GM21526 (cell line): Measurements from ENCODE around the gene GCNT1.
"Not testable (repeated sequence)": the region's sequence is repeated elsewhere in the genome, so short reads cannot be mapped to it uniquely, and the experiment has no call there.

Experiments
- ATAC-seq: cut with Tn5 transposase; IDR thresholded peaks from one replicate; pipeline ENCODE4 v1.9.1; 2021; ENCODE audit warnings: moderate library complexity; ENCODE audit not compliant: unreplicated experiment, low FRiP score

Gene GCNT1

DNA sequence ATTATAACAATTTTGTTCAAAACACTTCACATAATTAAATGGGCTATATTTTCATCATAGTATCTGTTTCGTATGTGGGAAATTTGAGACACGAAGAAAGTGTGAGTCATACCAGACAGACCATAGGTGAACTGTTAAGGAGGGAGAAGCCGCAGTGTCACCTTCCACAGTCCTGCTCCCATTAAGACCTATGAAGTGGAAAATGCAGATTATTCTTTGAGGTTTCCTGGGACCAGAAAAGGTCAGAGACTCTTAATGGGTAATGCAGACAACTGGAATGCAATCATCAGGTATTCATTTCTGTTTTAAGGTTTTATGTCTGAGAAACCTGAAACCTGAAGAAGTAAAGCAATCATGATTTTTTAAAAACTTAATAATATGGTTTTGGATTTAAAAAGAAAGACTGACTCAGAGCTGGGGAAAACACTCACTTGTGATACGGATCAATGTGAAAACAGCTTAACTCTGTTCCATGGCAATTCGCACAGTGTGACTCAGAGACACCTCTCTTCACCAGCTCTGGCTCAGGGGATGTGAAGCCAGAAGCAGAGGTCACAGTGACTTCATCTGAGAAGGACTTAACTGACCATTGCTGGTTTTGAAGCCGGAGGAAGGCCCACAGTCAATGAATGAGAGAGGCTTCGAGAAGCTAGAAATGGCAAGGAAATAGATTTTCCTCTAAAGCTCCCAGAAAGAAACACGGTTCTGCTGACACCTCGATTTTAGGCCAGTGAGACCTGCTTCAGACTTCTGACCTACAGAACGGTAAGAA, 17.2 kb upstream of the GCNT1 start:
- peak; percentile 58 for ATAC-seq

DNA sequence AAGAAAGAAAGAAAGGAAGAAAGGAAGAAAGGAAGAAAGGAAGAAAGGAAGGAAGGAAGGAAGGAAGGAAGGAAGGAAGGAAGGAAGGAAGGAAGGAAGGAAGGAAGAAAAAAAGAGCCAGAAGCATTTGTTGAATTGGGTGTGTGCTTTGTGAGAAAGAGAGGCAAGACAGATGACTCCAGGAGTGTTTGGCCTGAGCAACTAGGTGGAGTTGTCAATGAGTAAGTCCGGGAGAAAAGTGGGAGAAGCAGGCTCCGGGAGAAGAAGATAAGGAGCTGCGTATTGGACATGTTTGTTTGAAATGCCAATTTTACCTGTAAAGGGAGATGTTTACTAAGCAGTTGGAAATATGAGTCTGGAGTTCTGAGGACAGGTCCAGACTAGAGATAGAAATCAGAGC, 15.1 kb upstream of the GCNT1 start:
- no peak for ATAC-seq

DNA sequence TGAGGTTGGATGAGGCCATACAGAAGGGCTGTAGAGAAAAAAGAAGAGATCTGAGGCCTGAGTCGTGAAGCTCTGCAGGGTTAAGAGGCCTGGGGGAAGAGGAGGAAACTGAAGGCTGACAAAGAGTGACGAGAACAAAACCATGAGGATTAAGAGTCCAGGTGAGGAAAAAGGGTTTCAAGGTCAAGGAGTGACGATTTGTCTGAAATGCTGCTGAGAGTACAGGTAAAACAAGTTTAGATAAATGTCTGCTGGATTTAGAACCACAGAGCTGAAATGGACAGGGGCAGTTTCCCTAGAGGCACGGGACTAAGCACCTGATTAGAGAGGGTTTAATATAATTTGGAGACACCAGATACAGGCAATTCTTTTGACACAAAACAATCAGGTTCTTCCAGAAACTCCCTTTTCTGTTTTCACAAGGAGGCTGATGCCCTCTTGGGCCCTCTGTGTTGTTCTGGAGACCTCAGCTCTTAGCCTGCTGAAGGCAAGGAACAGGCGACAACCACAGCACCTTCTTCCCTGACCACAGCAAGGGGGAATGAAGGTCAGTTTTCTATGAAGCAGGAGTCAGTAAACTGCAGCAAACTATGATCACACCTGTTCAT, 14.6 kb upstream of the GCNT1 start:
- no peak for ATAC-seq

DNA sequence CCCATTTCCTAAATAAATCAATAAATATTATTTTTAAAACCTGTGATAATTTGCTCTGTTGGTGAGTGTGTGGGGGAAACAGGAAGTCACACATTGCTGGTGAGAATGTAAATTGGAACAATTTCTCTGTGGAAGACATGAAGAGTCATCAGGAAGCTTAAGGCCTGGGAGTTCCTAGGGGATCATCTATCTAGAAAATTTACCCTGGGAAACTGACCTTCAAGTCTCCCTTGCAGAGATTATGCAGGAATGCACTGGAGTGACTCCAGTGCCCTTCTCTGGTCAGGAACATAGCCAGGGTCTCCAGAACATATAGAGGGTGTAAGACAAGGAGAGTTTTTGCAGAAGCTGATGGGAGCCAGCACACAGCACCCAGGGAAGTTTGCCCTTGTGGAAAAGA, 13.0 kb upstream of the GCNT1 start:
- ATAC-seq, result no peak

DNA sequence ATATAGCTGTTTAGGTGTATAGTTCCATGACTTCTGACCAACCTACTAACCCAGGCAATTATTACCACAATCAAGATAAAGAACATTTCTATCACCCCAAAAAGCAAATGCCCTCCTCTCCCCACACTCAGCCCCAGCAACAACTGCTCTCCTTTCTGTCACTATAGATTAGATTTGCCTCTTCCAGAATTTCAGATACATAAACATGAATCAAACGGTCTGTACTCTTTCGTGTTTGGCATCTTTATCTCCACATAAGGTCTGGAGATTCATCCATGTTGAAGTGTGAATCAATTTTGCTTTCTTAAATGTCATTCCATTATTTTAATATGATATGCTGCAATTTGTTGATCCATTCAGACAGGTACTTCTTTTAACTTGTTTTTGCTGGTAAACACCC, 10.5 kb upstream of the GCNT1 start:
- ATAC-seq, result no peak

DNA sequence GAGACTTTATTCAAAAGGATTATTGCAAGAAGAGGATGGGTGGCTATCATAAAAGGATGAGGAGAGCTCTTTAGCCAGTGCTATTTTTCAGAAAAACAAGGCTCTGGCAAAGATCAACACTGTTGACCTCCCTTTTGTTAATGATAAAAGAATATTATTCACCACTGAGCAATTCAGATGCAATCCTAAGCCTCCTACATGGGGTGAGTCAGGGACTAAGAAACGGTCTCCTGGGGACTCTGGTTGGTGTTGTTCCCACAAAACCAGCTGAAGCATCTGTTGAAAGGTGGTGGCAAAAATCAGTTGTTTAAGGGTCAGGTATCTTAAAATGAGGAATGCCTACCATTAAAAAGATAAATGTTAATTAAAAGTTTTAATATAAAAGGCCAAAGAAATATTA, 7.7 kb upstream of the GCNT1 start:
- ATAC-seq, result no peak

DNA sequence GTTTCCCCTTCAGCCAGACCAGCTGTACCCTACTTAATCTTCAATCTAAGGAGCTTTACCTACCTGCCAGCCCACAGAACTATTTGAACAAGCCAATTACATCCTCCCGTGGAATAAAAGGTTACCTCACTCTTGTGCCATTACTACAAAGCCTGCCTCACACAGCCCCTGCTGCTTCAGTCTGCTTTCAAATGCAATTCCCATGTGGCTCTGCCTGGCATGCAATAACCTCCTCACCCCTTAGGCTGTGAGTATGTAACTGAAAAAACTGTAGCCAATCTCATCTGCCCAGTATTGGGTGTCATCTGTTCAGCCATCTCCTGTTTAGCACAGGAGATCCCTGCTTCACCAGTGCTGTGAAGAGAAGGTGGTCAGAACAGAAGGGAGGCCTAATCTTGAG, 6.1 kb upstream of the GCNT1 start:
- no peak for ATAC-seq

DNA sequence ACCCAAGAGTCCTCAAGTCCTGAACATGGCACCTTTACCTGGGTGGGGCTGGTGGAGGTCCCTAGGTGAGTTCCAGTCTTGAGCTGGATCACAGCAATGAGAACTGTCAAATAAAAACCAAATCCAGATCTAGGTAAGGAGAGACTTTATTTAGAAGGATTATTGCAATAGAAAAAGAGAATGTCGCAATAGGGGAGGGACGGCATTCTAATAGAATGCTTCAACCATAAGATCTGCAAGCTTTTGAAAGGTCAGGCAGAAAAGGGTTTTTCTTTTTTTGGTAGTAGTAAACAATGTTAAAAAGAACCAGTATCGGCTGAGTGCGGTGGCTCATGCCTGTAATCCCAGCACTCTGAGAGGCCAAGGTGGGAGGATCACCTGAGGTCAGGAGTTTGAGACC, 5.2 kb upstream of the GCNT1 start:
- no peak for ATAC-seq

DNA sequence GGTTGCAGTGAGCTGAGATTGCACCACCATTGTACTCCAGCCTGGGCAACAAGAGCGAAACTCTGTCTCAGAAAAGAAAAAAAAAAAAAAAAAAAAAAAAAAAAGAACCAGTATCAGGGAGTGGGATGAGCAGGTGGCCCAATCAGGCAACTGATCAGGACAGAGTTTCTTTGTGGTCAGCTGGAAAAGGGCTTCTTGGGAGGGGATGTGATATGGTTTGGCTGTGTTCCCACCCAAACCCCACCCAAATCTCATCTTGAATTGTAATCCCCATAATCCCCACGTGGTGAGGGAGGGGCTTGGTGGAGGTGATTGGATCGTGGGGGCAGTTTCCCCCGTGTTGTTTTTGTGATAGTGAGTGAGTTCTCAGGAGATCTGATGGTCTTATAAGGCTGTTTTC, 4.7 kb upstream of the GCNT1 start:
- no peak for ATAC-seq

DNA sequence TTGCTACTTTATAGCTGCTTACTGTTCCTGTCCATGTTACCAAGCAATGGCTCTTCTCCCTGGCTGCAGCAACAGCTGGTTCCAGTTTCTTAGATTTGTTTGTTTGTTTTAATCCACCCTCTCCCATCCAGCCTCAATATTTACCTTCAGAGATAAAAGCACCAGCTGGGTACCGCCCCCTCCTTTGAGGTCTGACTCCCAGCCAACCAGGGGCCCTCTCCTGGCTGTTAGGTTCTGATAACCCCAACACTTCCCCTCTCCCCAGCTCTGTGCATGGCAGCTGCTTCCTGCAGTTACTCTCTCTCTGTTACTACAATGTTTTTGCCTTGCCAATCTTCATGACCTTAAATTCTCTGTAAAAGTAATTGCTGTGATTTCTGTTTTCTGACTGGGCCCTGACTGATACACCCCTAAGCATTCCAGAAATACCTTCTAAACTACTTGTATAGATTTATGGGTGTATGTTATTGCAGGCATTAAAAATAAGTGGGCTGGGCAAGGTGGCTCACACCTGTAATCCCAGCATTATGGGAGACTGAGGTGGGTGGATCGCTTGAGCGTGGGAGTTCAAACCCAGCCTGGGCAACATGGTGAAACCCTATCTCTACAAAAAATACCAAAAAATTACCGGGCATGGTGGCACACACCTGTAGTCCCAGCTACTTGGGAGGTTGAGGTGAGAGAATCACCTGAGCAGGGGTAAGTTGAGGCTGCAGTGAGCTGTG, 2.6 kb upstream of the GCNT1 start:
- ATAC-seq, result peak; percentile 45

DNA sequence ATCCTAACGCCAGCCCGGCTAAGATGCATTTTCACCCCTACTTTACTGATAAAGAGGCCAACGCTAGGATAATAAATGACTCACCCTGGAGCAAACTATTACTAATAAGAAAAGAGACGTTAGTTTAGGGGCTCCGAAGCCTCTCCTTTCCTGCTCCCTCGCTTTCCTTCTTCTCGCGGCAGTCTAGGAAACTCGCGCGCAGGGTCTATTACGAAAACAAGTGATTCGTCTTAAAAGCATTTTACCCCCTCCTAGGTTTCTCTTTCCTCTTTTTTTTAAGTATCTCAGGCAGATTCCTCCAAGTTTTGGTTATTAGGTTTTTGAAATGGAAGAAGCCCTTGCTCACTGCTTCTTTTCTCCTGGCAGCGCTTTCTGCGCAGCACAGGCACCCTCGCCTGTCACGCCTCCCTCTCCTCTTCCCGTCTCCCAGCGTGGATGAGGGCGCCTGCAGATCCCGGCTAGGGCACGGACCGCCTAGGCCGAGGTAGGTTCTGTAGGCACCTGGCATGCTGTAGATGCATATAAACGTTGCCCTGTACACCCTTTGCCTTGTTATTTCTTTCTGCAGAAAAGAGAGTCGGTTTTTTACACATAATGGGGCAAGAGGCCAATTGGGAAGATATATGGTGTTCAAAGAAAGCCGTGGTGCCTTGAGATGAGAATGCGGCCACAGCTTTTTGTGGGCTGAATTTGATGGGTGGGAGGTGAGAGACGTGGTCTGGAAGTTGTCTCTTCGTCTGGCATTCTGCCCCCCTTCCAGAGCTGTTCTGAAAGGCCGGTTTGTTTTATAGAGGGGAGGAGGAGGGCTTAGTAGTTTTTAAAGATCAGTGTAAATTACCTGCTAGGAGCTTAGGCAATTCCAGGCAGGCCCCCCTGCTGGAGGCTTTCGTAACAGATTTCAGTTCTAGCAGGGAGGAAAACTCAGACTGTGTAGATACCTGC, 983 bp downstream of the GCNT1 start:
- ATAC-seq, result no peak

DNA sequence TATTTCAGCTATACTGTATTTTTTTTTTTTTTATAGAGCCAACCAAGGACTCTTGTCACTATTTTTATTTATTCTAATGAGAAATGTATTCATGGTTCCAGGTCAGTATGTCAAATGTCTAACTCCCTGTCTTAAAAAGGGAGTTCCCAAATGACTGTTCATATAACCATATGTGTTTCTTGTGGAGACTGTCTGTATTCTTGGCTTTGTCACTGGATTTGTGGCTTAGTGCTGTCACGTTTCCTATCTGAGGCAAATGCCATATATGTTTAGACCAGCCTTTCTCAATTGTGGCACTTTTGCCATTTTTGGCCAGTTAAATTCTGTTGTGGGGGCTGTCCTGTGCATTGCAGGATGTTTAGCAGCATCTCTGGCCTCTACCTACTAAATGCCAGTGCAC, 3.1 kb downstream of the GCNT1 start:
- ATAC-seq, result no peak

DNA sequence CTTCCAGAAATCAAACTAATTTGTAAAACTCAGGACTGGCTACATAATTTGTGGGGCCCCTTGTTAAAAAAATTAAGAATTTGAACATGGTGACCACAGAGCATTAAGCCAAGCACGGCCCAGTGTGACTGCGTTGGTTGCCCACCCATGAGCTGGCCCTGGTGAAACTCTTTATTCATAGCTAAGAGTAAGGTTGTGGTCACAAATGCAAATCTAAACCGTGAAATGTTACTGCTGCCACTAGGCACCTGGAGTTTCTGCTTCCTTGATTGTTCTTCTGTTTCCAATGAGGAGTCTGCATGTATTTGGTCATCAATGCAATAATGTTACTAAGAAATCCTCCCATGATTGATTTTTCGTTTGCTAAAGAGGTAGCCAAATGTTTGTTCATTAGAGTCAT, 4.2 kb downstream of the GCNT1 start:
- peak; percentile 43 for ATAC-seq

DNA sequence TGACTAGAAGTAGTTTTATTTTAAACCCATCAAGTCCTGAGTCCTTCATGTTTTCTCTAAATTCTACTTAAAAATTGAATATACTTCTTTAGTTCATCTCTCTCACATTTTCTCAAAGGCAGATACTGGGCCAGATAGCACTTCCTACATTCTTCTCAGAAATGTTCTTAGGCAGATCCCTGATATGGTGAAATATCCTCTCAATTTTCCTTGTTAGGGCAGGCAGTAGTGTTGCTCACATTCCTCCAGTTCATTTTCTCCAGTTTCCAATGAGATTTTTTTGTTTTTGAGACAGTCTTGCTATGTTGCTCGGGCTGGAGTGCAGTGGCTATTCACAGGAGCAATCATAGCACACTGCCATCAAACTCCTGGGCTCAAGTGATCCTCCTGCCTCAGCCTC, 5.7 kb downstream of the GCNT1 start:
- ATAC-seq, result no peak

DNA sequence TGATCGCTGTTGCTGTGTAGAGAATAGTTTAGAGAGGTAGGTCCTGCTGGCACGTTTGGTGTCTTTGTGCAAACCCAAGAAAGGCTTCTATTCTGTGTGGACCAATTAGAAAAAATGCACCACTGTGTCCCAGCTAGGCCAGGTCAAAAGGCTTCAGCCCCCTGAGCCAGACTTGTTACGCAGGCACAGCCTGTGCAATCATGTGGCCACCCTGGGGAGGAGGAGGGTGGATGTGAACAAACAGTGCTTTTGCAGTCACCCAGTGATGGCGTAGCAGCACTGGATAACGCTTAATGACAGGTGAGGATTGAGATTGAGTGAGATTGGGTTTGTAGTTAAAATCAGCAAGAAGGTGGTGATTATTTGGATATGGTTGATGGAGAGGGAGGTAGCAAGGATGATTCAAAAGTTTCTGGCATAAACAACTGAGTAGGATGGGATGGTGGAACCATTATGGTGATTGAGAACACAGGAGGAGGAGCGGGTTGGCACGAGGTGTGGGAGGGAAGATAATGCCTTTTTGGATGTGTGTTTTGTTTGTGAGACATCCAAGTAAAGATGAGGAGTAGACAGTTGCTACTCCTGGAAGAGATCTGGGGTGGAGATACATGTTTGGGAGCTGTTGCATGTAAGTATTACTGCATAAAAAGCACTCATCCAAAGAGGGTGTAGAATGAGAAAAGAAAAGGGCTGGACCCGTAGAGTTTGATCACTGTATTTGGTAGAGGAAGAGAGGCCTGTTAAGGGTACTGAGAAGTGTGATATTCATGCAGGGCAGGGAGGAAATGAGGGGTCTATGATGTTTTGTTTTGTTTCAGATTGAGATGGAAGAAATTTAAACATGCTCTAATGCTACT, 6.7 kb downstream of the GCNT1 start:
- ATAC-seq, result no peak

DNA sequence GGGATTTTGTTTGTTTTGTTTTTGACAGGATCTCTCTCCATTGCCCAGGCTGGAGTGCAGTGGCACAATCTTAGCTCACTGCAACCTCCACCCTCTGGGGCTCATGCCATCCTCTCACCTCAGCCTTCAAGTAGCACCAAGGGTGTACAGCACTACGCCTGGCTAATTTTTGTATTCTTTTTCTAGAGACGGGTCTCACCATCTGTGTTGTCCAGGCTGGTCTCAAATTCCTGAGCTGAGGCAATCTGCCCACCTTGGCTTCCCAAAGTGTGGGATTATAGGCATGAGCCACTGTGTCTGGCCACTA, 7.3 kb downstream of the GCNT1 start:
- ATAC-seq, result no peak

DNA sequence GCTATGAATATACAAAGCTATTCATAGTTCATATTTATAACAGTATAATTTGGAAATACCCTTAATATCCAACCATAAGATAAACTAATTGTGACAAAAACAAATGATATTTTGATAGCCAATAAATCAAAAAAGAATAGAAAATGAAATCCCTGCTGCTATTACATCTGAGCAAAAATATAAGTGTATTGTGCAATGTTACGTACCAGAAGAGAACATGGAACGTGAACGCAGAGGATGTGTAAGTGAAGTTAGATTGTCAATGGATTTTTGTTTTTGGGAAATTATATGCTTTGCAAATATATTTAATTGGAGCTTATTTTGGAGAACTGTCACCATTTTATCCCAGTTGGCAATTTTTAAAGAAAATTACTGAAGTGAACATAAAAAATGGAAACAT, 15.4 kb downstream of the GCNT1 start:
- ATAC-seq, result no peak

DNA sequence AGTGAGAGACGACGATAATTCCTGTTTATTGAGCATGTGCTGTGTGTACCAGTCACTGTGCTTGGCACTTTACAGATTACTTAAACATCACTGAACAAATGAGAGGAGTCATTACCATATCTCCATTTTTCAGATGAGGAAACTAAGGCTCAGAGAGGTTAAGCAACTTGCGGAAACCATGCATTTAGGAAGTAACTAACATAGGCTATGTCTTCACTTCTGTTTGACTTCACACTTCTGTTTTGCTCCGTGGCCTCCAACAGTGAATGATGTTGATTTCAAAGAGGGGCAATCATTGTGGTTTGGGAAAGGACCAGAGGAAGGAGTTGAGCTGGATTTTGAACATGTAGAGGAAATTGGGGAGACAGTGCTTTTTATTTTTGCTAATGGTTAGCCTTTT, 16.7 kb downstream of the GCNT1 start:
- ATAC-seq, result no peak

DNA sequence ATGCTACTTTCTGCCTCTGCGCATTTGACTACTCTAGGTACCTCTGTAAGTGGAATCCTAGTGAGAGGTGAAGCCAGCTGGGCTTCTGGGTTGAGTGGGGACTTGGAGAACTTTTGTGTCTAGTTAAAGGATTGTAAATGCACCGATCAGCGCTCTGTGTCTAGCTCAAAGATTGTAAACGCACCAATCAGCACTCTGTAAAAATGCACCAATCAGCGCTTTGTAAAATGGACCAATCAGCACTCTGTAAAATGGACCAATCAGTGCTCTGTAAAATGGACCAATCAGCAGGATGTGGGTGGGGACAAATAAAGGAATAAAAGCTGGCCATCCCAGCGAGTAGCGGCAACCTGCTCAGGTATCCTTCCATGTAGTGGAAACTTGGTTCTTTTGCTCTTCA, 18.8 kb downstream of the GCNT1 start:
- not testable (repeated sequence) for ATAC-seq

DNA sequence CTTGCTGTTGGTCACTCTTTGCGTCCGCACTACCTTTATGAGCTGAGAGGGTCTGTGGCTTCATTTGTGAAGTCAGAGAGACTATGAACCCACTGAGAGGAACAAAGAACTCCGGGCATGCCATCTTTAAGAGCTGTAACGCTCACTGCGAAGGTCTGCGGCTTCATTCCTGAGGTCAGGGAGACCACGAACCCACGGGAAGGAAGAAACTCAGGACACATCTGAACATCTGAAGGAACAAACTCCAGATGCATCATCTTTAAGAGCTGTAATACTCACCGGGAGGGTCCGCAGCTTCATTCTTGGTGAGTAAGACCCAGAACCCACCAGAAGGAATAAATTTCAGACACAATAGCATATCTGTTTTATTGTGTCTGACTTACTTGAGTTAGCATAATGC, 19.2 kb downstream of the GCNT1 start:
- no peak for ATAC-seq
